WTC11 (cell line): ENCODE data around the gene FOXP1. TPM values are rescaled to one million over a fixed set of nuclear protein-coding genes. Genes with fewer than 3 reads are reported as not detected.

Experiments
- ATAC-seq: fragments of 200-7000 bp; cut with Tn5 transposase; 2 replicates; pipeline ENCODE4 v1.10.0; 2021; ENCODE audit warnings: mild to moderate bottlenecking, moderate library complexity
- CTCF ChIA-PET: fragments of 300-600 bp; sonication (Branson Sonifier 250); formaldehyde crosslinking; loops from one replicate; lab custom pipeline; 2021; ENCODE audit warnings: antibody characterized with exemption; lab: Charles Lee
- POLR2A ChIA-PET: fragments of 350-600 bp; sonication (Branson Sonifier 250); formaldehyde crosslinking; loops from one replicate; lab custom pipeline; 2021; ENCODE audit warnings: antibody characterized with exemption; lab: Charles Lee
- DNase-seq: peaks from one replicate; pipeline ENCODE4 v3.0.0; 2021; ENCODE audit warnings: low spot score
- H3K27ac Mint-ChIP-seq: 2 replicates; pipeline ENCODE4 v1.8.0; 2021; ENCODE audit warnings: mixed read lengths
- H3K27me3 Mint-ChIP-seq: 2 replicates; pipeline ENCODE4 v1.8.0; 2021; ENCODE audit warnings: low read depth, mild to moderate bottlenecking, moderate library complexity, mixed read lengths
- H3K36me3 Mint-ChIP-seq: 2 replicates; pipeline ENCODE4 v1.8.0; 2021; ENCODE audit warnings: mixed read lengths
- H3K4me1 Mint-ChIP-seq: 2 replicates; pipeline ENCODE4 v1.8.0; 2022; ENCODE audit warnings: mixed read lengths
- H3K4me3 Mint-ChIP-seq: 2 replicates; pipeline ENCODE4 v1.8.0; 2021; ENCODE audit warnings: mild to moderate bottlenecking, moderate library complexity, mixed read lengths
- H3K9me3 Mint-ChIP-seq: 2 replicates; pipeline ENCODE4 v1.8.0; 2021; ENCODE audit warnings: mixed read lengths
- EMX1 ChIP-seq: fragments of 250-450 bp; sonication (Bioruptor Pico); IDR thresholded peaks from 2 replicates; pipeline ENCODE4 v1.8.0; 2021; ENCODE audit warnings: mild to moderate bottlenecking
- ESRRA ChIP-seq: sonication (generic); formaldehyde crosslinking; IDR thresholded peaks from 2 replicates; pipeline ENCODE4 v1.8.1; 2022; ENCODE audit warnings: mild to moderate bottlenecking, missing genetic modification reagents, borderline replicate concordance
- FOXJ3 ChIP-seq: sonication (generic); formaldehyde crosslinking; IDR thresholded peaks from 2 replicates; pipeline ENCODE4 v1.9.0; 2021; ENCODE audit warnings: missing genetic modification reagents, mild to moderate bottlenecking, borderline replicate concordance
- GABPB1 ChIP-seq: sonication (generic); formaldehyde crosslinking; IDR thresholded peaks from 2 replicates; pipeline ENCODE4 v1.8.1; 2023; ENCODE audit warnings: mild to moderate bottlenecking, missing genetic modification reagents
- GRHL2 ChIP-seq: fragments of 250-450 bp; sonication (Bioruptor Pico); IDR thresholded peaks from 2 replicates; pipeline ENCODE4 v1.8.0; 2022; ENCODE audit warnings: mild to moderate bottlenecking, moderate library complexity; ENCODE audit not compliant: insufficient replicate concordance, severe bottlenecking
- NR3C1 ChIP-seq: sonication (generic); formaldehyde crosslinking; conservative IDR thresholded peaks from 2 replicates; pipeline ENCODE4 v1.8.1; 2023; ENCODE audit warnings: low read depth, mild to moderate bottlenecking, missing genetic modification reagents
- SMAD3 ChIP-seq: sonication (generic); formaldehyde crosslinking; IDR thresholded peaks from 2 replicates; pipeline ENCODE4 v1.8.0; 2022; ENCODE audit warnings: missing genetic modification reagents, mild to moderate bottlenecking, borderline replicate concordance
- SMAD4 ChIP-seq: sonication (generic); formaldehyde crosslinking; IDR thresholded peaks from 2 replicates; pipeline ENCODE4 v1.8.0; 2022; ENCODE audit warnings: mild to moderate bottlenecking, missing genetic modification reagents
- SP1 ChIP-seq: sonication (generic); formaldehyde crosslinking; conservative IDR thresholded peaks from 2 replicates; pipeline ENCODE4 v1.8.1; 2022; ENCODE audit warnings: missing genetic modification reagents
- TP53 ChIP-seq: sonication (generic); formaldehyde crosslinking; IDR thresholded peaks from 2 replicates; pipeline ENCODE4 v1.8.1; 2023; ENCODE audit warnings: mild to moderate bottlenecking, missing genetic modification reagents
- ZNF232 ChIP-seq: sonication (generic); formaldehyde crosslinking; IDR thresholded peaks from 2 replicates; pipeline ENCODE4 v1.8.0; 2022; ENCODE audit warnings: mild to moderate bottlenecking, missing genetic modification reagents
- ZNF416 ChIP-seq: fragments of 250-450 bp; sonication (Bioruptor Pico); IDR thresholded peaks from 2 replicates; pipeline ENCODE4 v1.9.0; 2021; ENCODE audit warnings: mild to moderate bottlenecking, inconsistent platforms
- ZNF671 ChIP-seq: fragments of 250-450 bp; sonication (Bioruptor Pico); IDR thresholded peaks from 2 replicates; pipeline ENCODE4 v1.8.0; 2021; ENCODE audit warnings: mild to moderate bottlenecking
- total RNA-seq: library from RNA; stranded (reverse); gene quantifications from 3 replicates; pipeline ENCODE4 v1.2.3, GENCODE V29; 2021
- TF ChIP-seq, protein P1 (sequence below): sonication (generic); formaldehyde crosslinking; IDR thresholded peaks from 2 replicates; pipeline ENCODE4 v1.8.1; 2023; ENCODE audit warnings: mild to moderate bottlenecking, missing genetic modification reagents
- TF ChIP-seq, protein P2 (sequence below): sonication (generic); formaldehyde crosslinking; IDR thresholded peaks from 2 replicates; pipeline ENCODE4 v1.8.0; 2023; ENCODE audit warnings: missing genetic modification reagents, mild to moderate bottlenecking, borderline replicate concordance
- TF ChIP-seq, protein P3 (sequence below): sonication (generic); formaldehyde crosslinking; IDR thresholded peaks from 2 replicates; pipeline ENCODE4 v1.8.0; 2023; ENCODE audit warnings: mild to moderate bottlenecking, missing genetic modification reagents
- TF ChIP-seq, protein P4 (sequence below): fragments of 250-450 bp; sonication (Bioruptor Pico); conservative IDR thresholded peaks from 2 replicates; pipeline ENCODE4 v1.9.0; 2021; ENCODE audit warnings: mild to moderate bottlenecking
- TF ChIP-seq, protein P5 (sequence below): sonication (generic); formaldehyde crosslinking; IDR thresholded peaks from 2 replicates; pipeline ENCODE4 v1.8.0; 2023; ENCODE audit warnings: missing genetic modification reagents
- TF ChIP-seq, protein P6 (sequence below): sonication (generic); formaldehyde crosslinking; IDR thresholded peaks from 2 replicates; pipeline ENCODE4 v1.8.0; 2022; ENCODE audit warnings: mild to moderate bottlenecking, missing genetic modification reagents
- TF ChIP-seq, protein P7 (sequence below): fragments of 250-450 bp; sonication (Bioruptor Pico); IDR thresholded peaks from 2 replicates; pipeline ENCODE4 v2.1.2; 2022; ENCODE audit warnings: mild to moderate bottlenecking, moderate library complexity

FOXP1 gene
- total RNA-seq, 1 experiment from 2014 or later, result 25.8 TPM

DNA sequence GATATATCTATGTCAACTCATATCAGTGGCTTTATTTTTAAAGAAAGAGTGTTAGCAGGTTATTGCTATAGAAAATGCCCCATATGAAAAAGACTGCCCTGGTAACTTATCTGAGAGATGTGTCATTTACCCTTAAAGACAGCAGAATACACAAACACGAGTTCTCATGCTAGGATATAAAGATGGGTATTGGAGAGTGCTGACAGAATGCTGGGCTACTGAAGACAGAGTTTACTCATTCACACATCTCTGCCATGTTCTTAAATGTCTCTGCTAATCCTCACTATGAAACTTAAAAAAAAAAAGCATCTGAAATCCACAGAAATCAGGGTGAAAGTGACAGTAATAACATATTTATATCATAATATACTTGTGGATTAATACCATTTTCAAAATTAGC, 126.7 kb downstream of the FOXP1 start:
- no peak overlapping the region for H3K4me3 Mint-ChIP-seq
- H3K4me1 Mint-ChIP-seq, result peaks cover 35% of the 10 kb centered on the region
- H3K9me3 Mint-ChIP-seq, result no peaks in the 10 kb centered on the region
- DNase-seq (no peak), ATAC-seq (no peak)
- H3K27ac Mint-ChIP-seq, result no peak overlapping the region
- POLR2A ChIA-PET, result no interaction called here
- H3K27me3 Mint-ChIP-seq, result no peaks in the 10 kb centered on the region
- TF ChIP-seq ZNF416 (no peak), GABPB1 (CRISPR knock-in tag) (no peak), ESRRA (CRISPR knock-in tag) (no peak), FOXJ3 (CRISPR knock-in tag) (no peak), GRHL2 (CRISPR knock-in tag) (no peak), SP1 (CRISPR knock-in tag) (no peak), ZNF232 (CRISPR knock-in tag) (no peak), SMAD4 (CRISPR knock-in tag) (no peak), NR3C1 (no peak), ZNF671 (no peak), SMAD3 (CRISPR knock-in tag) (no peak), TP53 (CRISPR knock-in tag) (no peak), EMX1 (CRISPR knock-in tag) (no peak)
- TF ChIP-seq, protein P1, sequence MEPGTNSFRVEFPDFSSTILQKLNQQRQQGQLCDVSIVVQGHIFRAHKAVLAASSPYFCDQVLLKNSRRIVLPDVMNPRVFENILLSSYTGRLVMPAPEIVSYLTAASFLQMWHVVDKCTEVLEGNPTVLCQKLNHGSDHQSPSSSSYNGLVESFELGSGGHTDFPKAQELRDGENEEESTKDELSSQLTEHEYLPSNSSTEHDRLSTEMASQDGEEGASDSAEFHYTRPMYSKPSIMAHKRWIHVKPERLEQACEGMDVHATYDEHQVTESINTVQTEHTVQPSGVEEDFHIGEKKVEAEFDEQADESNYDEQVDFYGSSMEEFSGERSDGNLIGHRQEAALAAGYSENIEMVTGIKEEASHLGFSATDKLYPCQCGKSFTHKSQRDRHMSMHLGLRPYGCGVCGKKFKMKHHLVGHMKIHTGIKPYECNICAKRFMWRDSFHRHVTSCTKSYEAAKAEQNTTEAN (CRISPR knock-in tag), result no peak
- TF ChIP-seq, protein P2, sequence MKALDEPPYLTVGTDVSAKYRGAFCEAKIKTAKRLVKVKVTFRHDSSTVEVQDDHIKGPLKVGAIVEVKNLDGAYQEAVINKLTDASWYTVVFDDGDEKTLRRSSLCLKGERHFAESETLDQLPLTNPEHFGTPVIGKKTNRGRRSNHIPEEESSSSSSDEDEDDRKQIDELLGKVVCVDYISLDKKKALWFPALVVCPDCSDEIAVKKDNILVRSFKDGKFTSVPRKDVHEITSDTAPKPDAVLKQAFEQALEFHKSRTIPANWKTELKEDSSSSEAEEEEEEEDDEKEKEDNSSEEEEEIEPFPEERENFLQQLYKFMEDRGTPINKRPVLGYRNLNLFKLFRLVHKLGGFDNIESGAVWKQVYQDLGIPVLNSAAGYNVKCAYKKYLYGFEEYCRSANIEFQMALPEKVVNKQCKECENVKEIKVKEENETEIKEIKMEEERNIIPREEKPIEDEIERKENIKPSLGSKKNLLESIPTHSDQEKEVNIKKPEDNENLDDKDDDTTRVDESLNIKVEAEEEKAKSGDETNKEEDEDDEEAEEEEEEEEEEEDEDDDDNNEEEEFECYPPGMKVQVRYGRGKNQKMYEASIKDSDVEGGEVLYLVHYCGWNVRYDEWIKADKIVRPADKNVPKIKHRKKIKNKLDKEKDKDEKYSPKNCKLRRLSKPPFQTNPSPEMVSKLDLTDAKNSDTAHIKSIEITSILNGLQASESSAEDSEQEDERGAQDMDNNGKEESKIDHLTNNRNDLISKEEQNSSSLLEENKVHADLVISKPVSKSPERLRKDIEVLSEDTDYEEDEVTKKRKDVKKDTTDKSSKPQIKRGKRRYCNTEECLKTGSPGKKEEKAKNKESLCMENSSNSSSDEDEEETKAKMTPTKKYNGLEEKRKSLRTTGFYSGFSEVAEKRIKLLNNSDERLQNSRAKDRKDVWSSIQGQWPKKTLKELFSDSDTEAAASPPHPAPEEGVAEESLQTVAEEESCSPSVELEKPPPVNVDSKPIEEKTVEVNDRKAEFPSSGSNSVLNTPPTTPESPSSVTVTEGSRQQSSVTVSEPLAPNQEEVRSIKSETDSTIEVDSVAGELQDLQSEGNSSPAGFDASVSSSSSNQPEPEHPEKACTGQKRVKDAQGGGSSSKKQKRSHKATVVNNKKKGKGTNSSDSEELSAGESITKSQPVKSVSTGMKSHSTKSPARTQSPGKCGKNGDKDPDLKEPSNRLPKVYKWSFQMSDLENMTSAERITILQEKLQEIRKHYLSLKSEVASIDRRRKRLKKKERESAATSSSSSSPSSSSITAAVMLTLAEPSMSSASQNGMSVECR, result no peak
- TF ChIP-seq, protein P3, sequence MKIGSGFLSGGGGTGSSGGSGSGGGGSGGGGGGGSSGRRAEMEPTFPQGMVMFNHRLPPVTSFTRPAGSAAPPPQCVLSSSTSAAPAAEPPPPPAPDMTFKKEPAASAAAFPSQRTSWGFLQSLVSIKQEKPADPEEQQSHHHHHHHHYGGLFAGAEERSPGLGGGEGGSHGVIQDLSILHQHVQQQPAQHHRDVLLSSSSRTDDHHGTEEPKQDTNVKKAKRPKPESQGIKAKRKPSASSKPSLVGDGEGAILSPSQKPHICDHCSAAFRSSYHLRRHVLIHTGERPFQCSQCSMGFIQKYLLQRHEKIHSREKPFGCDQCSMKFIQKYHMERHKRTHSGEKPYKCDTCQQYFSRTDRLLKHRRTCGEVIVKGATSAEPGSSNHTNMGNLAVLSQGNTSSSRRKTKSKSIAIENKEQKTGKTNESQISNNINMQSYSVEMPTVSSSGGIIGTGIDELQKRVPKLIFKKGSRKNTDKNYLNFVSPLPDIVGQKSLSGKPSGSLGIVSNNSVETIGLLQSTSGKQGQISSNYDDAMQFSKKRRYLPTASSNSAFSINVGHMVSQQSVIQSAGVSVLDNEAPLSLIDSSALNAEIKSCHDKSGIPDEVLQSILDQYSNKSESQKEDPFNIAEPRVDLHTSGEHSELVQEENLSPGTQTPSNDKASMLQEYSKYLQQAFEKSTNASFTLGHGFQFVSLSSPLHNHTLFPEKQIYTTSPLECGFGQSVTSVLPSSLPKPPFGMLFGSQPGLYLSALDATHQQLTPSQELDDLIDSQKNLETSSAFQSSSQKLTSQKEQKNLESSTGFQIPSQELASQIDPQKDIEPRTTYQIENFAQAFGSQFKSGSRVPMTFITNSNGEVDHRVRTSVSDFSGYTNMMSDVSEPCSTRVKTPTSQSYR (CRISPR knock-in tag), result no peak
- TF ChIP-seq, protein P4, sequence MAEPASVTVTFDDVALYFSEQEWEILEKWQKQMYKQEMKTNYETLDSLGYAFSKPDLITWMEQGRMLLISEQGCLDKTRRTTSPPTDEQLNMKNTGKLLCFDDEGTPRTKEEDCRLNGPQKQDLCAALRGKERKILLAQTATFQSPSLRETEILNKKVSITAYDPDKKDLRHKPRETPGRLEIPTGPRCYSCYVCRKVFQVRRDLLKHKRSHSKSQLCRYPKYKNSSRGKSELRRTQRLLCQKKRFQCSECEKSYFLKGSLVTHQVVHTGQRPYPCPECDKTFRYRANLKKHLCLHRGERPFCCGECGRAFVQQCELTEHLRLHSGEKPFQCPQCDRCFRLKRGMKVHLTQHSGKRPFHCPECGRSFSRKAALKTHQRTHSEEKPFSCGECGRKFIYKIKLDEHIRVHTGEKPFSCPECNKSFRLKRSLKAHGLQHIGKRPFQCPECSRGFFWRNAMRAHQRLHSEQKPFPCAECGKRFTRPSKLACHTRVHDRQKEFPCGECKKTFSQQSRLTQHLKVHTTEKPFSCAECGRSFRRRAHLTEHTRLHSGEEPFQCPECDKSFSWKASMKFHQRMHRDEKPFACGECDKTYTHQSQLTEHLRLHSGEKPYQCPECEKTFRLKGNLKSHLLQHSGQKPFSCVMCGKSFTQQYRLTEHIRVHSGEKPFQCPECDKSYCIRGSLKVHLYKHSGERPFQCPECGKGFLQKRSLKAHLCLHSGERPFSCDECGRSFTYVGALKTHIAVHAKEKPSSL, result no peak
- TF ChIP-seq, protein P5, sequence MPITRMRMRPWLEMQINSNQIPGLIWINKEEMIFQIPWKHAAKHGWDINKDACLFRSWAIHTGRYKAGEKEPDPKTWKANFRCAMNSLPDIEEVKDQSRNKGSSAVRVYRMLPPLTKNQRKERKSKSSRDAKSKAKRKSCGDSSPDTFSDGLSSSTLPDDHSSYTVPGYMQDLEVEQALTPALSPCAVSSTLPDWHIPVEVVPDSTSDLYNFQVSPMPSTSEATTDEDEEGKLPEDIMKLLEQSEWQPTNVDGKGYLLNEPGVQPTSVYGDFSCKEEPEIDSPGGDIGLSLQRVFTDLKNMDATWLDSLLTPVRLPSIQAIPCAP (CRISPR knock-in tag), result no peak
- TF ChIP-seq, protein P6, sequence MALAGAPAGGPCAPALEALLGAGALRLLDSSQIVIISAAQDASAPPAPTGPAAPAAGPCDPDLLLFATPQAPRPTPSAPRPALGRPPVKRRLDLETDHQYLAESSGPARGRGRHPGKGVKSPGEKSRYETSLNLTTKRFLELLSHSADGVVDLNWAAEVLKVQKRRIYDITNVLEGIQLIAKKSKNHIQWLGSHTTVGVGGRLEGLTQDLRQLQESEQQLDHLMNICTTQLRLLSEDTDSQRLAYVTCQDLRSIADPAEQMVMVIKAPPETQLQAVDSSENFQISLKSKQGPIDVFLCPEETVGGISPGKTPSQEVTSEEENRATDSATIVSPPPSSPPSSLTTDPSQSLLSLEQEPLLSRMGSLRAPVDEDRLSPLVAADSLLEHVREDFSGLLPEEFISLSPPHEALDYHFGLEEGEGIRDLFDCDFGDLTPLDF, result no peak
- TF ChIP-seq, protein P7, sequence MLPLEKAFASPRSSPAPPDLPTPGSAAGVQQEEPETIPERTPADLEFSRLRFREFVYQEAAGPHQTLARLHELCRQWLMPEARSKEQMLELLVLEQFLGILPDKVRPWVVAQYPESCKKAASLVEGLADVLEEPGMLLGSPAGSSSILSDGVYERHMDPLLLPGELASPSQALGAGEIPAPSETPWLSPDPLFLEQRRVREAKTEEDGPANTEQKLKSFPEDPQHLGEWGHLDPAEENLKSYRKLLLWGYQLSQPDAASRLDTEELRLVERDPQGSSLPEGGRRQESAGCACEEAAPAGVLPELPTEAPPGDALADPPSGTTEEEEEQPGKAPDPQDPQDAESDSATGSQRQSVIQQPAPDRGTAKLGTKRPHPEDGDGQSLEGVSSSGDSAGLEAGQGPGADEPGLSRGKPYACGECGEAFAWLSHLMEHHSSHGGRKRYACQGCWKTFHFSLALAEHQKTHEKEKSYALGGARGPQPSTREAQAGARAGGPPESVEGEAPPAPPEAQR (CRISPR knock-in tag), result no peak
- CTCF ChIA-PET, result interaction anchor here (1.1 kb wide), 1 partner anchor 224 kb away, joined by 3 read pairs; no protein-coding TSS in a partner anchor
- no peaks in the 10 kb centered on the region for H3K36me3 Mint-ChIP-seq
